K562 (cell line): Measurements from ENCODE around the gene PVALEF. TPM values are rescaled to one million over a fixed set of nuclear protein-coding genes. Genes with fewer than 3 reads are reported as not detected.

Experiments
- ARID1B ChIP-seq: fragments of 450-650 bp; IDR thresholded peaks from 2 replicates; pipeline ENCODE4 v1.6.1; 2016; ENCODE audit warnings: antibody characterized with exemption, mild to moderate bottlenecking, inconsistent platforms
- BRD4 ChIP-seq: fragments of 200-600 bp; sonication (generic); IDR thresholded peaks from 2 replicates; pipeline ENCODE4 v1.6.1; 2017; ENCODE audit warnings: inconsistent platforms
- EGR1 ChIP-seq: fragments of 450-650 bp; conservative IDR thresholded peaks from 2 replicates; pipeline ENCODE4 v1.6.1; 2017; ENCODE audit warnings: mild to moderate bottlenecking
- GABPB1 ChIP-seq: sonication (generic); formaldehyde crosslinking; IDR thresholded peaks from 2 replicates; pipeline ENCODE4 v1.8.0; 2022; ENCODE audit warnings: mild to moderate bottlenecking, missing genetic modification reagents
- RAD21 ChIP-seq, 2 experiments: fragments of 250-450 bp in 1 of 2; fragments of 450-650 bp in 1 of 2; sonication (Bioruptor Pico) in 1 of 2; formaldehyde crosslinking in 1 of 2; IDR thresholded peaks in 1 of 2; conservative IDR thresholded peaks in 1 of 2; 2 replicates each; pipeline versions ENCODE4 v1.4.0 to v1.8.0; 2020 to 2022; ENCODE audit warnings: mild to moderate bottlenecking in 2 of 2, moderate library complexity in 1 of 2
- ZNF175 ChIP-seq: fragments of 200-800 bp; sonication (Bioruptor generic); IDR thresholded peaks from 2 replicates; pipeline ENCODE4 v1.6.1; 2016; ENCODE audit warnings: low read depth, mild to moderate bottlenecking, missing genetic modification characterization, missing compliant biosample characterization
- ZNF57 ChIP-seq: fragments of 450-650 bp; formaldehyde crosslinking; IDR thresholded peaks from 2 replicates; pipeline ENCODE4 v1.4.0; 2020; ENCODE audit warnings: mild to moderate bottlenecking, moderate library complexity
- ZNF75A ChIP-seq: fragments of 450-650 bp; formaldehyde crosslinking; IDR thresholded peaks from 2 replicates; pipeline ENCODE4 v1.4.0; 2020; ENCODE audit warnings: mild to moderate bottlenecking
- polyA plus RNA-seq, 8 experiments: library from polyadenylated mRNA; depleted of rRNA in 4 of 8; stranded (reverse) in 5 of 8; unstranded in 3 of 8; fragments of >200 nt; fragmentation: Nextera tagmentation in 2 of 8; fragmentation: Illumina TruSeq in 1 of 8; extraction: Ambion mirVana in 2 of 8; extraction: Trizol in 1 of 8; gene quantifications; 2 replicates each; pipeline versions ENCODE4 v1.2.1 to v1.2.3, GENCODE V29; 2011 to 2014; ENCODE audit warnings: inconsistent platforms in 1 of 8, missing spikeins in 1 of 8
- total RNA-seq, 7 experiments: library from RNA; depleted of rRNA in 6 of 7; stranded (reverse); fragments of >200 nt in 6 of 7; fragmentation: Illumina TruSeq in 2 of 7; extraction: Trizol in 2 of 7; gene quantifications; 2 replicates each; pipeline versions ENCODE4 v1.2.1 to v1.2.3, GENCODE V29; 2011 to 2021; ENCODE audit warnings: low replicate concordance in 1 of 7
- TF ChIP-seq, protein P1 (sequence below): fragments of 250-450 bp; sonication (Bioruptor Pico); IDR thresholded peaks from 2 replicates; pipeline ENCODE4 v1.5.0; 2020; ENCODE audit warnings: mild to moderate bottlenecking, borderline replicate concordance
- TF ChIP-seq, protein P2 (sequence below): fragments of 450-650 bp; IDR thresholded peaks from 2 replicates; pipeline ENCODE4 v1.6.1; 2016; ENCODE audit warnings: mild to moderate bottlenecking, moderate library complexity

The PVALEF gene
- total and polyA plus RNA-seq, 9 of the 15 experiments (the other 6 are each of a cell fraction or from before 2014, with no cell fraction given) = not detected

DNA sequence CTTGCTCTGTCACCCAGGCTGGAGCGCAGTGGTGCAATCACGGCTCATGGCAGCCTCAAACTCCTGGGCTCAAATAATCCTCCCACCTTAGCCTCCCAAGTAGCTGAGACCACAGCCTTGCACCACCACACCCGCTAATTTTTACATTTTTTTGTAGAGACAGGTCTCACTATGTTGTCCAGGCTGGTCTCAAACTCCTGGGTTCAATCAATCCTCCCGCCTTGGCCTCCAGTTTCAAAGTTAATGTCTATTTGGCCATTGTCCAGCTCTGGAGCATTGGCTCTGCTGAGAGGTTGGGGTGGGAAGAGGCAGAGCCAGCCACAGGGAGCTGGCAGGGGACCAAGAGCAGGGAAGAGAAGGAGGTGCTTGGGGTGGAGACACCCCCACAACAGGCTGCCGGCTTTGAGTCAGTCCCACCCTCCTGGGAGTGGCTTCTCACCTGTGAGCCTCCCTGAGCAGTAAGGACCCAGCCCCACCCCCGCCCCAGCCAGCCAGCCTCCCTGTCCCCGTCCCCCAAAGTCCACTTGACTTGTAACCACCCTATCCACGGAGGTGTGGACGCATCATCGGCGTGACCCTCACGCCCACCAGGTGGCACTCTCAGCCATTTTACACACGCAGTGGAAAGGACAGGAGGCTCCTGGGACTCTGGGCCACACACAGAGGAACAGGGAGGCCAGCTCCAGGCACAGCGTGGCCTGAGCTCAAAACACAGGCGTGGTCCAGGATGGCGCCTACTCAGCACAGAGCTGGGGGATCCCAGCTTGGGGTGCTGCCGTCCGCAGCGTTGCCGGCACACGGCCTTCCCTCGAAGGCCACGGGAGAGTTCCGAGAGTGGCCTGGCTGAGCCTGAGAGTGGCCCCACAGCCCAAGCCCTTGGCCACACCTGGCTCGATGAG, 22.8 kb upstream of the PVALEF start (continued):
- TF ChIP-seq RAD21 (CRISPR knock-in tag; conservative IDR thresholded peaks at IDR 0.05 in 1 of 2, IDR thresholded peaks at IDR 0.05 in 1 of 2) (peak; percentile 76 to 93), ZNF175 (CRISPR knock-in tag) (no peak), EGR1 (no peak), ZNF57 (CRISPR knock-in tag) (no peak), BRD4 (no peak), ZNF75A (CRISPR knock-in tag) (no peak), GABPB1 (no peak), ARID1B (0 out of 2 replicates have a peak, but pooled peaks have one; percentile 11)
- TF ChIP-seq, protein P1, sequence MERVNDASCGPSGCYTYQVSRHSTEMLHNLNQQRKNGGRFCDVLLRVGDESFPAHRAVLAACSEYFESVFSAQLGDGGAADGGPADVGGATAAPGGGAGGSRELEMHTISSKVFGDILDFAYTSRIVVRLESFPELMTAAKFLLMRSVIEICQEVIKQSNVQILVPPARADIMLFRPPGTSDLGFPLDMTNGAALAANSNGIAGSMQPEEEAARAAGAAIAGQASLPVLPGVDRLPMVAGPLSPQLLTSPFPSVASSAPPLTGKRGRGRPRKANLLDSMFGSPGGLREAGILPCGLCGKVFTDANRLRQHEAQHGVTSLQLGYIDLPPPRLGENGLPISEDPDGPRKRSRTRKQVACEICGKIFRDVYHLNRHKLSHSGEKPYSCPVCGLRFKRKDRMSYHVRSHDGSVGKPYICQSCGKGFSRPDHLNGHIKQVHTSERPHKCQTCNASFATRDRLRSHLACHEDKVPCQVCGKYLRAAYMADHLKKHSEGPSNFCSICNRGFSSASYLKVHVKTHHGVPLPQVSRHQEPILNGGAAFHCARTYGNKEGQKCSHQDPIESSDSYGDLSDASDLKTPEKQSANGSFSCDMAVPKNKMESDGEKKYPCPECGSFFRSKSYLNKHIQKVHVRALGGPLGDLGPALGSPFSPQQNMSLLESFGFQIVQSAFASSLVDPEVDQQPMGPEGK (CRISPR knock-in tag) = no peak
- TF ChIP-seq, protein P2, sequence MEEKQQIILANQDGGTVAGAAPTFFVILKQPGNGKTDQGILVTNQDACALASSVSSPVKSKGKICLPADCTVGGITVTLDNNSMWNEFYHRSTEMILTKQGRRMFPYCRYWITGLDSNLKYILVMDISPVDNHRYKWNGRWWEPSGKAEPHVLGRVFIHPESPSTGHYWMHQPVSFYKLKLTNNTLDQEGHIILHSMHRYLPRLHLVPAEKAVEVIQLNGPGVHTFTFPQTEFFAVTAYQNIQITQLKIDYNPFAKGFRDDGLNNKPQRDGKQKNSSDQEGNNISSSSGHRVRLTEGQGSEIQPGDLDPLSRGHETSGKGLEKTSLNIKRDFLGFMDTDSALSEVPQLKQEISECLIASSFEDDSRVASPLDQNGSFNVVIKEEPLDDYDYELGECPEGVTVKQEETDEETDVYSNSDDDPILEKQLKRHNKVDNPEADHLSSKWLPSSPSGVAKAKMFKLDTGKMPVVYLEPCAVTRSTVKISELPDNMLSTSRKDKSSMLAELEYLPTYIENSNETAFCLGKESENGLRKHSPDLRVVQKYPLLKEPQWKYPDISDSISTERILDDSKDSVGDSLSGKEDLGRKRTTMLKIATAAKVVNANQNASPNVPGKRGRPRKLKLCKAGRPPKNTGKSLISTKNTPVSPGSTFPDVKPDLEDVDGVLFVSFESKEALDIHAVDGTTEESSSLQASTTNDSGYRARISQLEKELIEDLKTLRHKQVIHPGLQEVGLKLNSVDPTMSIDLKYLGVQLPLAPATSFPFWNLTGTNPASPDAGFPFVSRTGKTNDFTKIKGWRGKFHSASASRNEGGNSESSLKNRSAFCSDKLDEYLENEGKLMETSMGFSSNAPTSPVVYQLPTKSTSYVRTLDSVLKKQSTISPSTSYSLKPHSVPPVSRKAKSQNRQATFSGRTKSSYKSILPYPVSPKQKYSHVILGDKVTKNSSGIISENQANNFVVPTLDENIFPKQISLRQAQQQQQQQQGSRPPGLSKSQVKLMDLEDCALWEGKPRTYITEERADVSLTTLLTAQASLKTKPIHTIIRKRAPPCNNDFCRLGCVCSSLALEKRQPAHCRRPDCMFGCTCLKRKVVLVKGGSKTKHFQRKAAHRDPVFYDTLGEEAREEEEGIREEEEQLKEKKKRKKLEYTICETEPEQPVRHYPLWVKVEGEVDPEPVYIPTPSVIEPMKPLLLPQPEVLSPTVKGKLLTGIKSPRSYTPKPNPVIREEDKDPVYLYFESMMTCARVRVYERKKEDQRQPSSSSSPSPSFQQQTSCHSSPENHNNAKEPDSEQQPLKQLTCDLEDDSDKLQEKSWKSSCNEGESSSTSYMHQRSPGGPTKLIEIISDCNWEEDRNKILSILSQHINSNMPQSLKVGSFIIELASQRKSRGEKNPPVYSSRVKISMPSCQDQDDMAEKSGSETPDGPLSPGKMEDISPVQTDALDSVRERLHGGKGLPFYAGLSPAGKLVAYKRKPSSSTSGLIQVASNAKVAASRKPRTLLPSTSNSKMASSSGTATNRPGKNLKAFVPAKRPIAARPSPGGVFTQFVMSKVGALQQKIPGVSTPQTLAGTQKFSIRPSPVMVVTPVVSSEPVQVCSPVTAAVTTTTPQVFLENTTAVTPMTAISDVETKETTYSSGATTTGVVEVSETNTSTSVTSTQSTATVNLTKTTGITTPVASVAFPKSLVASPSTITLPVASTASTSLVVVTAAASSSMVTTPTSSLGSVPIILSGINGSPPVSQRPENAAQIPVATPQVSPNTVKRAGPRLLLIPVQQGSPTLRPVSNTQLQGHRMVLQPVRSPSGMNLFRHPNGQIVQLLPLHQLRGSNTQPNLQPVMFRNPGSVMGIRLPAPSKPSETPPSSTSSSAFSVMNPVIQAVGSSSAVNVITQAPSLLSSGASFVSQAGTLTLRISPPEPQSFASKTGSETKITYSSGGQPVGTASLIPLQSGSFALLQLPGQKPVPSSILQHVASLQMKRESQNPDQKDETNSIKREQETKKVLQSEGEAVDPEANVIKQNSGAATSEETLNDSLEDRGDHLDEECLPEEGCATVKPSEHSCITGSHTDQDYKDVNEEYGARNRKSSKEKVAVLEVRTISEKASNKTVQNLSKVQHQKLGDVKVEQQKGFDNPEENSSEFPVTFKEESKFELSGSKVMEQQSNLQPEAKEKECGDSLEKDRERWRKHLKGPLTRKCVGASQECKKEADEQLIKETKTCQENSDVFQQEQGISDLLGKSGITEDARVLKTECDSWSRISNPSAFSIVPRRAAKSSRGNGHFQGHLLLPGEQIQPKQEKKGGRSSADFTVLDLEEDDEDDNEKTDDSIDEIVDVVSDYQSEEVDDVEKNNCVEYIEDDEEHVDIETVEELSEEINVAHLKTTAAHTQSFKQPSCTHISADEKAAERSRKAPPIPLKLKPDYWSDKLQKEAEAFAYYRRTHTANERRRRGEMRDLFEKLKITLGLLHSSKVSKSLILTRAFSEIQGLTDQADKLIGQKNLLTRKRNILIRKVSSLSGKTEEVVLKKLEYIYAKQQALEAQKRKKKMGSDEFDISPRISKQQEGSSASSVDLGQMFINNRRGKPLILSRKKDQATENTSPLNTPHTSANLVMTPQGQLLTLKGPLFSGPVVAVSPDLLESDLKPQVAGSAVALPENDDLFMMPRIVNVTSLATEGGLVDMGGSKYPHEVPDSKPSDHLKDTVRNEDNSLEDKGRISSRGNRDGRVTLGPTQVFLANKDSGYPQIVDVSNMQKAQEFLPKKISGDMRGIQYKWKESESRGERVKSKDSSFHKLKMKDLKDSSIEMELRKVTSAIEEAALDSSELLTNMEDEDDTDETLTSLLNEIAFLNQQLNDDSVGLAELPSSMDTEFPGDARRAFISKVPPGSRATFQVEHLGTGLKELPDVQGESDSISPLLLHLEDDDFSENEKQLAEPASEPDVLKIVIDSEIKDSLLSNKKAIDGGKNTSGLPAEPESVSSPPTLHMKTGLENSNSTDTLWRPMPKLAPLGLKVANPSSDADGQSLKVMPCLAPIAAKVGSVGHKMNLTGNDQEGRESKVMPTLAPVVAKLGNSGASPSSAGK = no peak; the same call in 1 of the 2 replicates
